CD14-positive monocyte (primary cell): ENCODE measurements around the gene AZIN2. TPM values are rescaled to one million over a fixed set of nuclear protein-coding genes. Genes with fewer than 3 reads are reported as not detected.

ENCODE experiments used
- DNase-seq, 3 donors: peaks; one replicate each; pipeline ENCODE4 v3.0.0-alpha.2; 2011 to 2022
- H2AFZ ChIP-seq: 2 replicates; pipeline ENCODE4 v1.6.0; 2012; ENCODE audit warnings: mild to moderate bottlenecking, low read depth, low read length, inconsistent platforms; ENCODE audit not compliant: insufficient read depth, poor library complexity, severe bottlenecking
- H3K27ac ChIP-seq, 2 donors: 1 replicate in 1 of 2; 2 replicates in 1 of 2; pipeline ENCODE4 v1.5.1; 2012 to 2013; ENCODE audit warnings: low read length in 2 of 2, control low read depth in 1 of 2, inconsistent platforms in 1 of 2, low read depth in 1 of 2, mild to moderate bottlenecking in 1 of 2
- H3K27me3 ChIP-seq, 2 donors: one replicate each; pipeline versions ENCODE4 v1.6.0 to v1.6.1; 2011 to 2013; ENCODE audit warnings: low read length in 2 of 2; ENCODE audit not compliant: control insufficient read depth in 2 of 2, insufficient read depth in 2 of 2
- H3K36me3 ChIP-seq, 2 donors: replicated peaks in 1 of 2; 1 replicate in 1 of 2; 2 replicates in 1 of 2; pipeline versions ENCODE4 v1.5.1 to v1.6.1; 2012 to 2013; ENCODE audit warnings: low read length in 2 of 2, control low read depth in 1 of 2, inconsistent platforms in 1 of 2, mild to moderate bottlenecking in 1 of 2; ENCODE audit not compliant: insufficient read depth in 2 of 2, control insufficient read depth in 1 of 2
- H3K4me1 ChIP-seq, 2 donors: 1 replicate in 1 of 2; 2 replicates in 1 of 2; pipeline versions ENCODE4 v1.5.1 to v1.6.1; 2012 to 2013; ENCODE audit warnings: low read length in 2 of 2, control low read depth in 1 of 2, inconsistent platforms in 1 of 2, mild to moderate bottlenecking in 1 of 2, moderate library complexity in 1 of 2; ENCODE audit not compliant: insufficient read depth in 2 of 2, control insufficient read depth in 1 of 2
- H3K4me2 ChIP-seq: replicated peaks from 2 replicates; pipeline ENCODE3; 2012; ENCODE audit warnings: low read length, moderate library complexity, mild to moderate bottlenecking; ENCODE audit not compliant: poor library complexity, severe bottlenecking; ENCODE audit errors: extremely low read depth
- H3K4me3 ChIP-seq, 3 experiments: fragments of 200-600 bp in 1 of 3; sonication (generic) in 1 of 3; replicated peaks in 1 of 3; 1 replicate in 2 of 3; 2 replicates in 1 of 3; pipeline ENCODE4 v1.5.1; 2011 to 2013; ENCODE audit warnings: low read length in 3 of 3, mild to moderate bottlenecking in 3 of 3, control low read depth in 2 of 3, low read depth in 2 of 3, inconsistent platforms in 1 of 3, moderate library complexity in 1 of 3
- H3K79me2 ChIP-seq: 2 replicates; pipeline ENCODE4 v1.6.0; 2012; ENCODE audit warnings: mild to moderate bottlenecking, control low read depth, inconsistent platforms, low read length, moderate library complexity; ENCODE audit not compliant: insufficient read depth
- H3K9ac ChIP-seq: 2 replicates; pipeline ENCODE4 v1.6.0; 2017; ENCODE audit warnings: low read length, mild to moderate bottlenecking; ENCODE audit not compliant: insufficient read depth, poor library complexity, severe bottlenecking
- H3K9me3 ChIP-seq, 2 donors: replicated peaks in 1 of 2; 1 replicate in 1 of 2; 2 replicates in 1 of 2; pipeline versions ENCODE4 v1.5.1 to v1.6.1; 2012 to 2013; ENCODE audit warnings: low read length in 2 of 2, control low read depth in 1 of 2; ENCODE audit not compliant: control insufficient read depth in 1 of 2, insufficient read depth in 1 of 2
- H4K20me1 ChIP-seq: 2 replicates; pipeline ENCODE4 v1.6.0; 2012; ENCODE audit warnings: mild to moderate bottlenecking, low read length, control low read depth, moderate library complexity; ENCODE audit not compliant: insufficient read depth
- H3K27ac Mint-ChIP-seq, 7 donors: one replicate each; pipeline ENCODE4 v1.8.0; 2020; ENCODE audit warnings: mild to moderate bottlenecking in 7 of 7, mixed read lengths in 7 of 7, moderate library complexity in 6 of 7, inconsistent platforms in 2 of 7
- H3K27me3 Mint-ChIP-seq, 3 donors: one replicate each; pipeline ENCODE4 v1.8.0; 2021 to 2022; ENCODE audit warnings: low read depth in 3 of 3, mild to moderate bottlenecking in 3 of 3, mixed read lengths in 3 of 3, moderate library complexity in 3 of 3, inconsistent platforms in 1 of 3
- H3K36me3 Mint-ChIP-seq, 2 donors: one replicate each; pipeline ENCODE4 v1.8.0; 2020; ENCODE audit warnings: mixed read lengths in 2 of 2, inconsistent platforms in 1 of 2, mild to moderate bottlenecking in 1 of 2
- H3K4me1 Mint-ChIP-seq: one replicate; pipeline ENCODE4 v1.8.0; 2020; ENCODE audit warnings: mild to moderate bottlenecking, mixed read lengths
- H3K4me3 Mint-ChIP-seq, 2 donors: one replicate each; pipeline ENCODE4 v1.8.0; 2020; ENCODE audit warnings: mild to moderate bottlenecking in 2 of 2, mixed read lengths in 2 of 2, moderate library complexity in 1 of 2
- H3K9me3 Mint-ChIP-seq, 7 donors: one replicate each; pipeline ENCODE4 v1.8.0; 2020 to 2022; ENCODE audit warnings: mixed read lengths in 7 of 7, mild to moderate bottlenecking in 6 of 7, moderate library complexity in 6 of 7, inconsistent platforms in 2 of 7
- CTCF ChIP-seq: fragments of 200-600 bp; IDR thresholded peaks from one replicate; pipeline ENCODE4 v1.8.0; 2022; ENCODE audit warnings: antibody characterized with exemption, mild to moderate bottlenecking
- WGBS: methylation state at CpG from one replicate; pipeline ENCODE4 v1.1.5; 2013; ENCODE audit warnings: missing lambda C conversion rate; ENCODE audit not compliant: insufficient coverage; 5-methylcytosine and 5-hydroxymethylcytosine counted together
- intact Hi-C, 2 donors: fragments of 100-400 bp; cut with micrococcal nuclease; formaldehyde crosslinking; loops; one replicate each; pipeline versions ENCODE4 v1.15.0 to v1.15.1; 2023
- polyA plus RNA-seq, 3 donors: library from polyadenylated mRNA; depleted of rRNA in 1 of 3; unstranded in 2 of 3; stranded (reverse) in 1 of 3; fragments of 300-500 nt in 2 of 3; fragments of >200 nt in 1 of 3; fragmentation: Illumina TruSeq in 2 of 3; gene quantifications; 1 replicate in 2 of 3; 2 replicates in 1 of 3; pipeline ENCODE4 v1.2.3, GENCODE V29; 2012 to 2021

The AZIN2 gene
- polyA plus RNA-seq, 3 donors = 0.03 to 0.89 TPM; not detected in 1

- WGBS = 95% methylated on average over 9 of the region's 11 CpGs
- TF ChIP-seq CTCF = no peak
- Histone ChIP-seq H3K9me3 (no peaks in the 10 kb centered on the region), H3K79me2 (no peaks in the 10 kb centered on the region), H3K4me2 (no peak overlapping the region), H3K4me1 (peaks cover 4 to 12% of the 10 kb centered on the region in 2 donors), H3K36me3 (no peaks in the 10 kb centered on the region), H3K27me3 (no peaks in the 10 kb centered on the region), H3K9ac (no peak overlapping the region), H4K20me1 (no peaks in the 10 kb centered on the region), H3K27ac (no peak overlapping the region), H2AFZ (no peak overlapping the region), H3K4me3 (no peak overlapping the region)
- Mint-ChIP-seq H3K4me3 (no peak overlapping the region), H3K27ac (no peak overlapping the region), H3K4me1 (peaks cover 21% of the 10 kb centered on the region), H3K9me3 (peaks cover 0 to 1% (median 0%) of the 10 kb centered on the region in 7 donors), H3K27me3 (peaks cover 1 to 6% (median 4%) of the 10 kb centered on the region in 3 donors), H3K36me3 (no peaks in the 10 kb centered on the region)
- no peak for DNase-seq
- intact Hi-C loops = loop anchor here in 1 of 2 donors (10.0 kb wide), 1 partner anchor 520 kb away; no protein-coding TSS in a partner anchor
Observed at GRCh38 chr1:33094486-33094885, 13.5 kb downstream of the AZIN2 start.

- H3K9me3 Mint-ChIP-seq = peaks cover 0 to 1% (median 0%) of the 10 kb centered on the region in 7 donors
- Histone ChIP-seq H3K27me3 (no peaks in the 10 kb centered on the region), H2AFZ (no peak overlapping the region), H3K9ac (no peak overlapping the region), H3K79me2 (no peaks in the 10 kb centered on the region), H3K4me3 (no peak overlapping the region), H4K20me1 (no peaks in the 10 kb centered on the region), H3K4me2 (no peak overlapping the region), H3K4me1 (peaks cover 10 to 18% of the 10 kb centered on the region in 2 donors), H3K9me3 (no peaks in the 10 kb centered on the region), H3K36me3 (no peaks in the 10 kb centered on the region), H3K27ac (no peak overlapping the region)
- TF ChIP-seq CTCF = peak; percentile 93
- DNase-seq = peak in 2 of 3 donors; percentile 31 to 42
- H3K27me3 Mint-ChIP-seq = peaks cover 2 to 6% (median 6%) of the 10 kb centered on the region in 3 donors
- no CpG with 5 or more reads among the region's 10 CpGs for WGBS
- H3K4me3 Mint-ChIP-seq = no peak overlapping the region
- no peak overlapping the region for H3K27ac Mint-ChIP-seq
- H3K36me3 Mint-ChIP-seq = no peaks in the 10 kb centered on the region
- peaks cover 26% of the 10 kb centered on the region for H3K4me1 Mint-ChIP-seq
- intact Hi-C loops = loop anchor here in 1 of 2 donors (10.0 kb wide), 1 partner anchor 520 kb away; no protein-coding TSS in a partner anchor
Observed at GRCh38 chr1:33094971-33095604, 14.1 kb downstream of the AZIN2 start.
